ENCODE data around the gene UBL5.
A peak's percentile ranks its signal among the peaks of the same experiment; 100 is the strongest.

The UBL5 gene

DNA sequence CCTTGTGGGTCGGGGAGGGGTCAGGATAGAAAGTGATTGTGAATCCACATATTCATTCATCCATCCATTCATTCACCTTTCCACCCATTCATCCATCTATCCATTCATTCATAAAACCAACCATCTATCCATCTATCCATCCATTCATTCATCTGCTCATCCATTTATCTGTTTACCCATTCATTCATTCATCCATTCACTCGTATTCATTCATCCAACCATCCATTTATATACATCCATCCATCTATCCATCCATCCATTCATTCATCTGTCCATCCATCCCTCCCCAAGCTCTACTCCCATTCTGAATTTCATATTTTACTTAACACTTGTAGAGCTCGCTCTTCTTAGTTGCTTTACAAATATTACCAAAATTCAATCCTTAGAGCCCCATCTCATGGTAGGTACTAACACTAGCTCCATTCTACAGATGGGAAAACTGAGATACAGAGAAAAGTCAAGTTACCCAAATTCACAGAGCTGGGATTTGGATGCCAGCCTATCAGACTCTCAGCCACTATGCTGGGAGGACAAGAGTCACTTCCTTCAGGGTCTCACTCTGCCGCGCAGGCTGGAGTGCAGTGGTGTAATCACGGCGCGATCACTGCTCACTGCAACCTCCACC is 45.0 kb downstream of the UBL5 start:
- CTCF ChIA-PET, result no interaction called here
- Mint-ChIP-seq H3K4me3 (no peak overlapping the region), H3K27me3 (peaks cover 6% of the 10 kb centered on the region), H3K36me3 (no peaks in the 10 kb centered on the region), H3K4me1 (no peaks in the 10 kb centered on the region), H3K9me3 (no peaks in the 10 kb centered on the region), H3K27ac (no peak overlapping the region)
- DNase-seq, result no peak

DNA sequence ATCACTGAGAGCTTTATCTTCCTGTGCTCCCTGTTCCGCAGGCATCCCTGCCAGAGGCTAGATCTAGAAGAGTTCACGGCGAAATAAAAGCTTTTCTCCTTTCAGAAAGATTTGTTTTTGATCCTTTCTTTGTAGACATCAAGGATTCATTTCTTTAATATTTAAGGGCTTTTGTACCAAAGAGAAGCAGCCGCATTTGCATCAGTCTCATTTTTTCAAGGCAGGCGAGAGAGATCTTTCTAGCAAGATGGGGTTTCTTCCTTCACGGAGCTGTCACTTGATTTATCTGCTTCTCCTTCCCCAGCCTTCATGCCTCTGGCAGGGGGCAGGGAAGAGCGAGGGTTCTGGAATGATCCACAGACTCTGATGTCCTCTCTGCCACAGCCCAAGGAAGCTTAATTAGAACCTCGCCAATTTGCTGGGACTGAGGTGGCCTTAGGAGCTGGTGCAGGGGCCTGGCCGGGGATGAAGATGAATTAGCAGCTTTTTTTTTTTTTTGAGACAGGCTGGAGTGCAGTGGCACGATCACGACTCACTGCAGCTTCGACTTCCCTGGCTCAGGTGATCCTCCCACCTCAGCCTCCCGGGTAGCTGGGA is 47.4 kb downstream of the UBL5 start:
- Mint-ChIP-seq H3K36me3 (no peaks in the 10 kb centered on the region), H3K4me1 (peaks cover 3% of the 10 kb centered on the region), H3K27me3 (peaks cover 6% of the 10 kb centered on the region), H3K9me3 (no peaks in the 10 kb centered on the region), H3K4me3 (no peak overlapping the region), H3K27ac (peak overlapping the region; percentile 7)
- CTCF ChIA-PET, result interaction anchor here (1.1 to 1.3 kb wide), 2 partner anchors 17 to 126 kb away, joined by 3 read pairs; no protein-coding TSS in a partner anchor
- DNase-seq, result no peak

DNA sequence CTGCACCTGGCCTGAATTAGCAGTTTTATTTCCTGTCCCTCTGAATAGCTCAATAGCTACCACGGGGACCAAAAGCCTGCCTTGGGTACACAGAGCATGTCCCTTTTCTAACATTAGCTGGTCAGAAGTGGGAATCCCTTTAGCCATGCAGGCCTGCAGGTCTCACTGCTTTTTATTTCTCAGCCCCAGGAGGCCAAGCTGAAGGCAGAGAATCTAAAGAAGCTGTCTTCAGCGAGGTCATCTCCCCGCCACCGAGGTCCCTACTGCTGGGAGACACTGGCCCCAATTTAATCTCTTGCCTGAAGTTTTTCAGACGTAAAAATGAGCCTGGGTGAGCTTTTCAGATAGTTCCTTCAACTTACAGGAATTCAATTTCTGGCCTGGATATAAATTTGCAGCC is 48.1 kb downstream of the UBL5 start:
- Mint-ChIP-seq H3K27me3 (no peaks in the 10 kb centered on the region), H3K4me3 (no peak overlapping the region), H3K36me3 (no peaks in the 10 kb centered on the region), H3K9me3 (no peaks in the 10 kb centered on the region), H3K27ac (no peak overlapping the region), H3K4me1 (peaks cover 3% of the 10 kb centered on the region)
- CTCF ChIA-PET, result interaction anchor here (0.6 to 1.5 kb wide), 4 partner anchors 9 to 126 kb away, joined by 3 to 4 read pairs (median 3); no protein-coding TSS in a partner anchor
- no peak for DNase-seq

DNA sequence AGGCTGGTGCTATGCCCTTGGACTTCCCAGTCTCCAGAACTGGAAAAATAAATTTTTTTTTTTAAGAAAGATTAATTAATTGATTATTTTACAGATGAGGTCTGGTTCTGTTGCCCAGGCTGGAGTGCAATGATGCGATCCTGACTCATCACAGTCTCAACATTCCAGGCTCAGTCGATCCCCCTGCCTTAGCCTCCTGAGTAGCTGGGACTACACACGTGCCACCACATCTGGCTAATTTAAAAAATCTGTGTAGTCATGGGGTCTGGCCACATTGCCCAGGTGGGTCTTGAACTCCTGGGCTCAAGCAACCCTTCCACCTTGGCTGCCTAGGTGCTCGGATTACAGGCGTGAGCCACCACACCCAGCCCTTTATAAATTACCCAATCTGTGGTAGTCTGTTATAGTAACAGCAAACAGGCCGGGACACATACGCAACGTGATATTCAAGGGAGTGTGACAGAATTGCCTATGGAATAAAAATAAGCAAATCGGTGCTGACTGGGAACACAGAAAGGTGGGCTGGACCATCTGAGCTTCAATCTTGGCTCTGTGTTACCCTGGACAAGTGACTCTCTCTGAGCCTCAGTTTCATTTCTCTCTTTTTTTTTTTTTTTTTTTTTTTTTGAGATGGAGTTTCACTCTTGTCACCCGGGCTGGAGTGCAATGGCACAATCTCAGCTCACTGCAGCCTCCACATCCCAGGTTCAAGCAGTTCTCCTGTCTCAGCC is 50.2 kb downstream of the UBL5 start:
- no peak overlapping the region for H3K27ac Mint-ChIP-seq
- peaks cover 3% of the 10 kb centered on the region for H3K4me1 Mint-ChIP-seq
- H3K9me3 Mint-ChIP-seq, result no peaks in the 10 kb centered on the region
- CTCF ChIA-PET, result no interaction called here
- H3K36me3 Mint-ChIP-seq, result no peaks in the 10 kb centered on the region
- no peak overlapping the region for H3K4me3 Mint-ChIP-seq
- H3K27me3 Mint-ChIP-seq, result no peaks in the 10 kb centered on the region
- DNase-seq, result no peak

DNA sequence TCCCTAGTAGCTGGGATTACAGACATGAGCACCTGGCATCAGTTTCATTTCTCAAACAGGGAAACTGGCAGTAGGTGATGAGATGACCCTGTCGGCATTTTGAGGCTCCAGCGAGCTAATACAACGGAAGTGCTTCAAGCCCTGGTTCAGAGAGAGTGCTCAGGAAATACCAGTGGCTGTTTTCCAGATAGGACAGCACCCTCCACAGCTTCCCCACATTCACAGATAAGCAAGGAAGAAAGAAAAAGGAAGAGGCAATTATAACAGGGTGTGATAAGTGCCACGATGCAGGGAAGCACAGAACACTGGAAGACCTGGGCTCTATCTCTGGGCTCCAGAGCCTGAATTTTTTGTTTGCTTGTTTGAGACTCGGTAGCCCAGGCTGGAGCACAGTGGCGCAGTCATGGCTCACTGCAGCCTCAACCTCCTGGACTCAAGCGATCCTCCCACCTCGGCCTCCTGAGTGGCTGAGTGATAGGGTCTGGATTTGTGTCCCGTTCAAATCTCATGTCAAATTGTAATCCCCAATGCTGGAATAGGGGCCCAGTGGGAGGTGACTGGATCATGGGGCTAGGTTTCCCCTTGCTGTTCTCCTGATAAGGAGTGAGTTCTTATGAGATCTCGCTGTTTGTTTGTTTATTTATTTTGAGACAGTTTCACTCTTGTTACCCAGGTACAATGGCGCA is 50.9 kb downstream of the UBL5 start:
- no peaks in the 10 kb centered on the region for H3K36me3 Mint-ChIP-seq

More for the DNA sequence above, 50.9 kb downstream of the UBL5 start:
- no peak for DNase-seq
- Mint-ChIP-seq H3K4me1 (peaks cover 3% of the 10 kb centered on the region), H3K27me3 (peaks cover 4% of the 10 kb centered on the region), H3K4me3 (no peak overlapping the region), H3K27ac (no peak overlapping the region), H3K9me3 (no peaks in the 10 kb centered on the region)
- CTCF ChIA-PET, result no interaction called here

All from activated naive CD4-positive, alpha-beta T cell treated with anti-CD3 and anti-CD28 coated beads, Interleukin-2, amount 10 ng/mL, durations not matched to agents 7 days and 5 days (primary cell).